ENCODE data around the gene KLF18. TPM values are rescaled to one million over a fixed set of nuclear protein-coding genes. Genes with fewer than 3 reads are reported as not detected.

Gene KLF18
- not detected in 2 replicates for total RNA-seq

GRCh38 chr1:44141531-44141930, at the start of gene KLF18:
TSS of gene KLF18 (minus strand) at chr1:44141631. CDS start at chr1:44141631, 0 bp downstream.

GRCh38 chr1:44118682-44119081, 22.7 kb downstream of the KLF18 start, which contains the start of gene KLF17:
TSS of gene KLF17 (plus strand) at chr1:44118821. CDS start at chr1:44118908, 87 bp downstream.

Other genes starting within 250 kb of the KLF18 start
- 0.14 and 0.18 TPM in 2 replicates for gene ARTN, start 207.8 kb downstream of the KLF18 start, total RNA-seq
- gene IPO13, start 194.7 kb downstream of the KLF18 start, total RNA-seq = 13.4 and 17.5 TPM in 2 replicates
- 10.0 and 12.0 TPM in 2 replicates for gene DPH2, start 171.6 kb downstream of the KLF18 start, total RNA-seq
- 103 and 140 TPM in 2 replicates for gene ATP6V0B, start 166.7 kb downstream of the KLF18 start, total RNA-seq
- 63.1 and 89.3 TPM in 2 replicates for gene B4GALT2, start 162.4 kb downstream of the KLF18 start, total RNA-seq
- gene CCDC24, start 150.0 kb downstream of the KLF18 start, total RNA-seq = 2.8 and 4.1 TPM in 2 replicates
- gene SLC6A9, start 110.2 kb downstream of the KLF18 start, total RNA-seq = 5.2 and 11.4 TPM in 2 replicates
- gene KLF17, start 22.8 kb downstream of the KLF18 start, total RNA-seq = under 0.01 and 0.09 TPM in 2 replicates
- gene DMAP1, start 71.8 kb upstream of the KLF18 start, total RNA-seq = 17.4 and 23.7 TPM in 2 replicates
- gene ERI3, start 213.6 kb upstream of the KLF18 start, total RNA-seq = 38.5 and 39.3 TPM in 2 replicates

All from smooth muscle cell of bladder (primary cell).